Measurements from ENCODE around the gene LENG8.

DNA sequence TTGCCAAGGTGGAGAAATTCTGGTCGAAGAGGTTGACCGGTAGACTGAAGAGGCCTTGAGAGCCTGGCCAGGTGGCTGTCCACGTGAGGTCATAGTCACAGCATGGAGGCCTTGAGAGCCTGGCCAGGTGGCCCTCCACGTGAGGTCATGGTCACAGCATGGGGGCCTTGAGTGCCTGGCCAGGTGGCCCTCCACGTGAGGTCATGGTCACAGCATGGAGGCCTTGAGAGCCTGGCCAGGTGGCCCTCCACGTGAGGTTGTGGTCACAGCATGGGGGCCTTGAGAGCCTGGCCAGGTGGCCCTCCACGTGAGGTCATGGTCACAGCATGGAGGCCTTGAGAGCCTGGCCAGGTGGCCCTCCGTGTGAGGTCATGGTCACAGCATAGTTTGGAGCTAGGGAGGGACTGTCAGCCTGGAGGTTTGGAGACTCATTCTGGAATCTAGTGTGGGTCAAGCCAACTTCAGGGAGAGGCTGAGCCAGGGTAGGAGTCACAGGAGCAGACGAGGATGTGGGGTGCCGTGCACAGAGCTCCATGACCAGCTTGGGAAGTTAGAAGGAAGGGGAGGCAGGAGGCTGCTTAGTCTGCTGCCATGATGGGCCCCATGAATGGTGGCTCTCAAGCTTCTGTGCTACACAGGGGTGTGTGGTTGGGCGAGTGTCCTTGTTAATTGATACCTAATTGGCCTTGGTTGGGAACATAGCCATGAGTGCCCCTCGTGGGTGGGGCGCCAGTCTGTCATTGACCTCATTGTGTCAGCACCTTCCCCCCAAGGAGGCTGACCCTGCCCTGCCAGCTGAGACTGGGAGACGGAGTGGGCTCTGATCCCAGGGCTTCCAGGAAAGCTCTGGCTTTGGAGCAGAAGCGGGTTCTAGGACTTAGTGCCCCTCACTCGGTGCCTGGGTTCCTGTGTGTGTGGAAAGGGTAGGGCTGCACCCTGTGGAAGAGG lies 10.6 kb downstream of the LENG8 start:
- TF ChIP-seq POLR2A (IDR thresholded peaks at IDR 0.05), result no peak
- TF ChIP-seq, protein P1, sequence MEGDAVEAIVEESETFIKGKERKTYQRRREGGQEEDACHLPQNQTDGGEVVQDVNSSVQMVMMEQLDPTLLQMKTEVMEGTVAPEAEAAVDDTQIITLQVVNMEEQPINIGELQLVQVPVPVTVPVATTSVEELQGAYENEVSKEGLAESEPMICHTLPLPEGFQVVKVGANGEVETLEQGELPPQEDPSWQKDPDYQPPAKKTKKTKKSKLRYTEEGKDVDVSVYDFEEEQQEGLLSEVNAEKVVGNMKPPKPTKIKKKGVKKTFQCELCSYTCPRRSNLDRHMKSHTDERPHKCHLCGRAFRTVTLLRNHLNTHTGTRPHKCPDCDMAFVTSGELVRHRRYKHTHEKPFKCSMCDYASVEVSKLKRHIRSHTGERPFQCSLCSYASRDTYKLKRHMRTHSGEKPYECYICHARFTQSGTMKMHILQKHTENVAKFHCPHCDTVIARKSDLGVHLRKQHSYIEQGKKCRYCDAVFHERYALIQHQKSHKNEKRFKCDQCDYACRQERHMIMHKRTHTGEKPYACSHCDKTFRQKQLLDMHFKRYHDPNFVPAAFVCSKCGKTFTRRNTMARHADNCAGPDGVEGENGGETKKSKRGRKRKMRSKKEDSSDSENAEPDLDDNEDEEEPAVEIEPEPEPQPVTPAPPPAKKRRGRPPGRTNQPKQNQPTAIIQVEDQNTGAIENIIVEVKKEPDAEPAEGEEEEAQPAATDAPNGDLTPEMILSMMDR (IDR thresholded peaks at IDR 0.05), result no peak
